ENCODE results near the gene ADCY10. TPM values are rescaled to one million over a fixed set of nuclear protein-coding genes. Genes with fewer than 3 reads are reported as not detected.

The ADCY10 gene
- polyA plus RNA-seq, 1 donor from 2014 or later = 0.09 TPM

DNA sequence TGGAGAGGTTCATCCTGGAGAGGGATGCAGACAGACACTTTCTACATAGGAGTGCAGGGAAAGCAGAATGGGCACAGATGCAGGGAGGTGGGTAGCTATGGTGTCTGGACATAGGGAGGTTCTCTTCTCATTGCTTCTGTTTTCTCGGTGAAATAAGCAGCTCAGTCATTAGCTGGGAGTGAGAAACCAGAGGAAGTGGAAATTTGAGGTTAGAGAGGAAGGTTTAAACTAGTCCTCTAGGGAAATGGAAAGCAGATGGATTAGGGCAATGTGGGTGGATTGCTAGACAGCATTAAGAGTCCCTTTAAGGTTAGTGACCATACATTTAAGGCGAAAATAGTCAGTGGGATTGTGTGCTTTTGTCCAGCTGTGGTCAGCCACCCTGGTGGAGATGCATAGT is 152.5 kb downstream of the ADCY10 start:
- no peak overlapping the region for H3K4me3 ChIP-seq (ENCODE audit: low read length)
- H3K9me3 ChIP-seq (ENCODE audit: low read length) = no peaks in the 10 kb centered on the region
- H3K79me2 ChIP-seq (replicated peaks; ENCODE audit: insufficient read depth, low read length) = no peaks in the 10 kb centered on the region
- no peaks in the 10 kb centered on the region for H3K36me3 ChIP-seq (ENCODE audit: insufficient read depth, low read length)
- no peak overlapping the region for H3K9ac ChIP-seq (ENCODE audit: low read length)
- TF ChIP-seq MXI1 (conservative IDR thresholded peaks at IDR 0.05; ENCODE audit: poor library complexity, severe bottlenecking) (no peak), RAD21 (conservative IDR thresholded peaks at IDR 0.05) (no peak), SMC3 (conservative IDR thresholded peaks at IDR 0.05; ENCODE audit: poor library complexity) (no peak)
- TF ChIP-seq, protein P1, sequence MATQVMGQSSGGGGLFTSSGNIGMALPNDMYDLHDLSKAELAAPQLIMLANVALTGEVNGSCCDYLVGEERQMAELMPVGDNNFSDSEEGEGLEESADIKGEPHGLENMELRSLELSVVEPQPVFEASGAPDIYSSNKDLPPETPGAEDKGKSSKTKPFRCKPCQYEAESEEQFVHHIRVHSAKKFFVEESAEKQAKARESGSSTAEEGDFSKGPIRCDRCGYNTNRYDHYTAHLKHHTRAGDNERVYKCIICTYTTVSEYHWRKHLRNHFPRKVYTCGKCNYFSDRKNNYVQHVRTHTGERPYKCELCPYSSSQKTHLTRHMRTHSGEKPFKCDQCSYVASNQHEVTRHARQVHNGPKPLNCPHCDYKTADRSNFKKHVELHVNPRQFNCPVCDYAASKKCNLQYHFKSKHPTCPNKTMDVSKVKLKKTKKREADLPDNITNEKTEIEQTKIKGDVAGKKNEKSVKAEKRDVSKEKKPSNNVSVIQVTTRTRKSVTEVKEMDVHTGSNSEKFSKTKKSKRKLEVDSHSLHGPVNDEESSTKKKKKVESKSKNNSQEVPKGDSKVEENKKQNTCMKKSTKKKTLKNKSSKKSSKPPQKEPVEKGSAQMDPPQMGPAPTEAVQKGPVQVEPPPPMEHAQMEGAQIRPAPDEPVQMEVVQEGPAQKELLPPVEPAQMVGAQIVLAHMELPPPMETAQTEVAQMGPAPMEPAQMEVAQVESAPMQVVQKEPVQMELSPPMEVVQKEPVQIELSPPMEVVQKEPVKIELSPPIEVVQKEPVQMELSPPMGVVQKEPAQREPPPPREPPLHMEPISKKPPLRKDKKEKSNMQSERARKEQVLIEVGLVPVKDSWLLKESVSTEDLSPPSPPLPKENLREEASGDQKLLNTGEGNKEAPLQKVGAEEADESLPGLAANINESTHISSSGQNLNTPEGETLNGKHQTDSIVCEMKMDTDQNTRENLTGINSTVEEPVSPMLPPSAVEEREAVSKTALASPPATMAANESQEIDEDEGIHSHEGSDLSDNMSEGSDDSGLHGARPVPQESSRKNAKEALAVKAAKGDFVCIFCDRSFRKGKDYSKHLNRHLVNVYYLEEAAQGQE (IDR thresholded peaks at IDR 0.05; ENCODE audit: borderline replicate concordance) = no peak
- H3F3A ChIP-seq (ENCODE audit: insufficient read depth, low read length, poor library complexity, severe bottlenecking) = no peaks in the 10 kb centered on the region
- no peaks in the 10 kb centered on the region for H4K20me1 ChIP-seq (ENCODE audit: insufficient read depth)
- no peak overlapping the region for H3K4me2 ChIP-seq (ENCODE audit: low read length)
- H2AFZ ChIP-seq (ENCODE audit: low read depth, low read length) = no peak overlapping the region
- H3K27ac ChIP-seq (ENCODE audit: low read length) = no peak overlapping the region
- no peaks in the 10 kb centered on the region for H3K9me2 ChIP-seq (ENCODE audit: insufficient read depth, low read length)
- no peaks in the 10 kb centered on the region for H3K27me3 ChIP-seq (ENCODE audit: insufficient read depth, low read depth, low read length)

Other genes with a start within 250 kb of the ADCY10 start
- 167 and 191 TPM in 2 replicates for gene MPZL1, start 192.2 kb downstream of the ADCY10 start, polyA plus RNA-seq
- gene DCAF6, start 22.5 kb upstream of the ADCY10 start, polyA plus RNA-seq = 37.2 and 44.8 TPM in 2 replicates
- 104 and 107 TPM in 2 replicates for gene MPC2, start 22.9 kb upstream of the ADCY10 start, polyA plus RNA-seq
- 39.0 and 45.5 TPM in 2 replicates for gene GPR161, start 222.8 kb upstream of the ADCY10 start, polyA plus RNA-seq

Measured in neural cell (in vitro differentiated cells).